Skeletal muscle tissue (tissue), 4 donors: ENCODE measurements around the gene ITIH4. TPM values are rescaled to one million over a fixed set of nuclear protein-coding genes. Genes with fewer than 3 reads are reported as not detected.
"Not testable (repeated sequence)": the region's sequence is repeated elsewhere in the genome, so short reads cannot be mapped to it uniquely, and the experiment has no call there.

Experiments used
- H3K27ac ChIP-seq: one replicate; pipeline ENCODE4 v1.7.0; 2013; ENCODE audit warnings: mild to moderate bottlenecking, low read depth, low read length, inconsistent platforms
- H3K27me3 ChIP-seq, 3 donors: one replicate each; pipeline ENCODE4 v1.7.0; 2013; ENCODE audit warnings: low read length in 3 of 3; ENCODE audit not compliant: control insufficient read depth in 3 of 3, insufficient read depth in 3 of 3
- H3K36me3 ChIP-seq, 3 donors: one replicate each; pipeline ENCODE4 v1.7.0; 2013; ENCODE audit warnings: low read length in 3 of 3; ENCODE audit not compliant: control insufficient read depth in 3 of 3, insufficient read depth in 3 of 3
- H3K4me1 ChIP-seq, 3 donors: one replicate each; pipeline ENCODE4 v1.7.0; 2013; ENCODE audit warnings: low read length in 3 of 3, mild to moderate bottlenecking in 3 of 3; ENCODE audit not compliant: control insufficient read depth in 3 of 3, insufficient read depth in 3 of 3
- H3K4me3 ChIP-seq, 3 donors: one replicate each; pipeline ENCODE4 v1.7.0; 2013; ENCODE audit warnings: low read length in 3 of 3
- H3K9ac ChIP-seq, 3 donors: one replicate each; pipeline ENCODE4 v1.7.0; 2013; ENCODE audit warnings: low read length in 3 of 3, mild to moderate bottlenecking in 3 of 3, moderate library complexity in 2 of 3, low read depth in 1 of 3
- H3K9me3 ChIP-seq, 3 donors: one replicate each; pipeline ENCODE4 v1.7.0; 2013; ENCODE audit warnings: low read length in 3 of 3; ENCODE audit not compliant: control insufficient read depth in 3 of 3
- total RNA-seq: library from RNA; depleted of rRNA; stranded (reverse); fragments of >200 nt; gene quantifications from one replicate; pipeline ENCODE4 v1.2.3, GENCODE V29; 2014
- donor health status: Osteomylitis.

The ITIH4 gene
- total RNA-seq, 1 donor from 2014 or later, result 4.2 TPM

- Histone ChIP-seq H3K27ac (no peak overlapping the region), H3K4me1 (peaks cover 0 to 4% (median 0%) of the 10 kb centered on the region in 3 donors), H3K9ac (no peak overlapping the region), H3K4me3 (no peak overlapping the region), H3K9me3 (no peaks in the 10 kb centered on the region), H3K27me3 (peaks cover 0 to 10% (median 10%) of the 10 kb centered on the region in 3 donors), H3K36me3 (no peaks in the 10 kb centered on the region)
Measured at GRCh38 chr3:52783211-52783555, 47.3 kb downstream of the ITIH4 start.

GRCh38 chr3:52782412-52783210, 47.9 kb downstream of the ITIH4 start:
- Histone ChIP-seq H3K4me1 (peaks cover 0 to under 1% (median 0%) of the 10 kb centered on the region in 3 donors), H3K9ac (no peak overlapping the region), H3K27ac (no peak overlapping the region), H3K9me3 (no peaks in the 10 kb centered on the region), H3K27me3 (peaks cover 0 to 10% (median 10%) of the 10 kb centered on the region in 3 donors), H3K4me3 (no peak overlapping the region), H3K36me3 (no peaks in the 10 kb centered on the region)

- Histone ChIP-seq H3K36me3 (no peaks in the 10 kb centered on the region), H3K27me3 (peaks cover 0 to 10% (median 10%) of the 10 kb centered on the region in 3 donors), H3K4me3 (no peak overlapping the region), H3K4me1 (no peaks in the 10 kb centered on the region), H3K27ac (no peak overlapping the region), H3K9ac (no peak overlapping the region), H3K9me3 (no peaks in the 10 kb centered on the region)
Measured at GRCh38 chr3:52781741-52782140, 48.7 kb downstream of the ITIH4 start.

GRCh38 chr3:52779837-52780585, 50.5 kb downstream of the ITIH4 start:
- Histone ChIP-seq H3K27ac (no peak overlapping the region), H3K9ac (no peak overlapping the region), H3K9me3 (no peaks in the 10 kb centered on the region), H3K27me3 (peaks cover 0 to 10% (median 10%) of the 10 kb centered on the region in 3 donors), H3K36me3 (no peaks in the 10 kb centered on the region), H3K4me3 (no peak overlapping the region), H3K4me1 (no peaks in the 10 kb centered on the region)

GRCh38 chr3:52779011-52779836, 51.2 kb downstream of the ITIH4 start:
- Histone ChIP-seq H3K9ac (no peak overlapping the region), H3K36me3 (no peaks in the 10 kb centered on the region), H3K4me1 (no peaks in the 10 kb centered on the region), H3K27me3 (peaks cover 0 to 10% (median 10%) of the 10 kb centered on the region in 3 donors), H3K27ac (no peak overlapping the region), H3K9me3 (no peaks in the 10 kb centered on the region), H3K4me3 (no peak overlapping the region)

- Histone ChIP-seq H3K27ac (no peak overlapping the region), H3K4me1 (no peaks in the 10 kb centered on the region)
Measured at GRCh38 chr3:52777959-52778805, 52.3 kb downstream of the ITIH4 start.

GRCh38 chr3:52777127-52777958, 53.1 kb downstream of the ITIH4 start, which contains the start of gene ITIH1:
Gene ITIH1 (plus strand): TSS chr3:52777599. CDS start chr3:52777616, 17 bp downstream.
- no peaks in the 10 kb centered on the region for H3K4me1 ChIP-seq
- H3K4me3 ChIP-seq, result no peak within 1 kb of the TSS
- no peak within 1 kb of the TSS for H3K9ac ChIP-seq
- peaks cover 0 to 10% (median 9%) of the 10 kb centered on the region in 3 donors for H3K27me3 ChIP-seq
- no peaks in the 10 kb centered on the region for H3K36me3 ChIP-seq
- H3K9me3 ChIP-seq, result no peaks in the 10 kb centered on the region
- H3K27ac ChIP-seq, result no peak within 1 kb of the TSS

More at GRCh38 chr3:52777959-52778805, 52.3 kb downstream of the ITIH4 start:
- H3K4me3 ChIP-seq, result no peak overlapping the region
- no peaks in the 10 kb centered on the region for H3K36me3 ChIP-seq
- no peak overlapping the region for H3K9ac ChIP-seq
- H3K9me3 ChIP-seq, result no peaks in the 10 kb centered on the region
- H3K27me3 ChIP-seq, result peaks cover 0 to 10% (median 10%) of the 10 kb centered on the region in 3 donors

- not testable (repeated sequence) for H3K4me3 ChIP-seq, H3K27ac ChIP-seq, H3K36me3 ChIP-seq, H3K9ac ChIP-seq, H3K4me1 ChIP-seq, H3K27me3 ChIP-seq, H3K9me3 ChIP-seq
Measured at GRCh38 chr3:52776486-52776885, 54.0 kb downstream of the ITIH4 start.
